B cell (primary cell): ENCODE data around the gene COMMD1.

Experiments
- EZH2 ChIP-seq: IDR thresholded peaks from 2 replicates; pipeline ENCODE4 v1.6.1; 2012; ENCODE audit warnings: borderline replicate concordance, low read depth, mild to moderate bottlenecking, moderate library complexity, low read length; ENCODE audit not compliant: insufficient read depth, poor library complexity, severe bottlenecking
- TF ChIP-seq, protein P1 (sequence below): fragments of 200-600 bp; IDR thresholded peaks from one replicate; pipeline ENCODE4 v1.8.0; 2022; ENCODE audit warnings: antibody characterized with exemption, mild to moderate bottlenecking

GRCh38 chr2:62110415-62111025 is 205.0 kb downstream of the COMMD1 start:
- TF ChIP-seq EZH2 = no peak
- TF ChIP-seq, protein P1, sequence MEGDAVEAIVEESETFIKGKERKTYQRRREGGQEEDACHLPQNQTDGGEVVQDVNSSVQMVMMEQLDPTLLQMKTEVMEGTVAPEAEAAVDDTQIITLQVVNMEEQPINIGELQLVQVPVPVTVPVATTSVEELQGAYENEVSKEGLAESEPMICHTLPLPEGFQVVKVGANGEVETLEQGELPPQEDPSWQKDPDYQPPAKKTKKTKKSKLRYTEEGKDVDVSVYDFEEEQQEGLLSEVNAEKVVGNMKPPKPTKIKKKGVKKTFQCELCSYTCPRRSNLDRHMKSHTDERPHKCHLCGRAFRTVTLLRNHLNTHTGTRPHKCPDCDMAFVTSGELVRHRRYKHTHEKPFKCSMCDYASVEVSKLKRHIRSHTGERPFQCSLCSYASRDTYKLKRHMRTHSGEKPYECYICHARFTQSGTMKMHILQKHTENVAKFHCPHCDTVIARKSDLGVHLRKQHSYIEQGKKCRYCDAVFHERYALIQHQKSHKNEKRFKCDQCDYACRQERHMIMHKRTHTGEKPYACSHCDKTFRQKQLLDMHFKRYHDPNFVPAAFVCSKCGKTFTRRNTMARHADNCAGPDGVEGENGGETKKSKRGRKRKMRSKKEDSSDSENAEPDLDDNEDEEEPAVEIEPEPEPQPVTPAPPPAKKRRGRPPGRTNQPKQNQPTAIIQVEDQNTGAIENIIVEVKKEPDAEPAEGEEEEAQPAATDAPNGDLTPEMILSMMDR = no peak
